Measurements from ENCODE around the gene CAMKMT.

GRCh38 chr2:44778671-44779476 is 417.1 kb downstream of the CAMKMT start:
- TF ChIP-seq SUZ12 (IDR thresholded peaks at IDR 0.05; ENCODE audit: extremely low read depth, insufficient read depth, insufficient read length) (no peak), ZNF274 (IDR thresholded peaks at IDR 0.05; ENCODE audit: low read depth, low read length) (no peak), YY1 (IDR thresholded peaks at IDR 0.05; ENCODE audit: insufficient read depth, insufficient read length) (no peak)

All from NT2/D1 (cell line).